ENCODE results near the gene AKAP6.
"Not testable (repeated sequence)": the region's sequence is repeated elsewhere in the genome, so short reads cannot be mapped to it uniquely, and the experiment has no call there.

AKAP6 gene

DNA sequence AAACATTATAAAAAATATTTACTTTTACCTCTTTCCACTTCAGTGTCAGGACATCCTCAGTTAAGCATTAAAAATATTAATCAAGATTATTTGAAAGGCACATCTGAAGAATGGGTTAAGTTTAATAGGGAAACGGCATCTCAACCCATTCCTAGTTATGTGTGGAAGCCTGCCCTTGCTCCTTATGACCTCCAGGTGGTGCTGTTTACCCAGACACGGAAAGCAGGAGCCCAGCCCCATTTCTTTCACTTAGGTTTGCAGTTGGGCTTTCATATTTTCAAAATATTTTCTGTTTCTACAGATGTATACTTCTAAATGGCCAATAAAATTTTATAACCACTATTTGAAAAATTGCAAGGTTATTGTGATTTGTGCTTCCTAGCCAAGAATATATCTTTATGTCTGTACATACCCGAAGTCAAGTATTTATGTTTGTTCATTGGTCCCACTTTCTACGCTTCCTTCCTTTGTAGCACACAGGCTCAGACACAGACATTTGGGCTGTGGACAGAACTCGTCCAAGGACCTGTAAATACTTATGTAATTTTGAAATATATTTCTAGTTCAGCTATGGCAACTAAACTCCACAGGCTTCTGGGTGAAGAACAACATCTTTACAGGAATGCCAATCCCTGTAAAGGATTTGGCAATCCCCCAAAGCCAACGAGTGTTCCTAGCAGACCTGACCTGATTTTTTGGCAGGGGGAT lies 247.1 kb downstream of the AKAP6 start:
- no peak for DNase-seq (ENCODE audit: low read depth in 2 of 2, low spot score in 1 of 2)

DNA sequence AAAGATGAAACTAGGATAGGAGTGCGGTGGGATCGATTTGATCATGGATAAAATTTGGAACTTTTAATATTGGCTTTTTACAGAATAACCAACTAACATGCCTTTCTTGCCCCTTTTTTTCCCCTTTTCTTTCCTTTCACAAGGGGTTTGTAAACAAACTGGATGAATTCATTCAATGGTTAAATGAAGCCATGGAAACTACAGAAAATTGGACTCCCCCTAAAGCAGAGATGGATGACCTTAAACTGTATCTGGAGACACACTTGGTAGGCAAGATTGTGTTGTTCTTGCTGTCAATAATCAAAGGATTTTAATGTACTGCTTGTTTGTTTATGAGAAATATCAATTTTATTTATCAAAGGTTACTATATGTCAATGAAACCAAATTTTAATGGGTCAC lies 247.9 kb downstream of the AKAP6 start:
- DNase-seq (ENCODE audit: low read depth in 2 of 2, low spot score in 1 of 2): no peak

DNA sequence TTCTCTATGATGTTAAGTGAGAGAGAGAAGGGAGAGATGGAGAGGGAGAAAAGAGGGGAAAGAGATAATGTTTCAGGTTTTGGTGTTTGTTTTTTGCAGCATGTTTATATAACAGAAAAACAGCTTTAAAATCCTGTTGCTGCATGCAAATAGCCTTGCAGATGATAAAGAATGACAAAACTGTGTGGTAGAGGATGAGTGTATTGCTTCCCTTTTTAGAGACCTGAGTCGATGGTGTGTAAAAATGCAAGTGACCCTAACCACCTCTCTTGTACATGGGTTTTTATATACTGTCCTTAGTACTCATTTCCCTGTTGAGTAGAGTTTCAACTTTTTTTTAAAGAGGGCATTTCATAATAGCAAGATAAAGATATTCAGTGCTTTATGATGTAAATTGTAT lies 249.1 kb downstream of the AKAP6 start:
- no peak for DNase-seq (ENCODE audit: low read depth in 2 of 2, low spot score in 1 of 2)

DNA sequence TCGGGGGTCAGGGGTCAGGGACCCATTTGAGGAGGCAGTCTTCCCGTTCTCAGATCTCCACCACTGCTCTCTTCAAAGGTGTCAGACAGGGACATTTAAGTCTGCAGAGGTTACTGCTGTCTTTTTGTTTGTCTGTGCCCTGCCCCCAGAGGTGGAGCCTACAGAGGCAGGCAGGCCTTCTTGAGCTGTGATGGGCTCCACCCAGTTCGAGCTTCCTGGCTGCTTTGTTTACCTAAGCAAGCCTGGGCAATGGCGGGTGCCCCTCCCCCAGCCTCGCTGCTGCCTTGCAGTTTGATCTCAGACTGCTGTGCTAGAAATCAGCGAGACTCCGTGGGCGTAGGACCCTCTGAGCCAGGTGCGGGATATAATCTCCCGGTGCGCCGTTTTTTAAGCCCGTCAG lies 254.3 kb downstream of the AKAP6 start:
- not testable (repeated sequence) for DNase-seq (ENCODE audit: low read depth in 2 of 2, low spot score in 1 of 2)

DNA sequence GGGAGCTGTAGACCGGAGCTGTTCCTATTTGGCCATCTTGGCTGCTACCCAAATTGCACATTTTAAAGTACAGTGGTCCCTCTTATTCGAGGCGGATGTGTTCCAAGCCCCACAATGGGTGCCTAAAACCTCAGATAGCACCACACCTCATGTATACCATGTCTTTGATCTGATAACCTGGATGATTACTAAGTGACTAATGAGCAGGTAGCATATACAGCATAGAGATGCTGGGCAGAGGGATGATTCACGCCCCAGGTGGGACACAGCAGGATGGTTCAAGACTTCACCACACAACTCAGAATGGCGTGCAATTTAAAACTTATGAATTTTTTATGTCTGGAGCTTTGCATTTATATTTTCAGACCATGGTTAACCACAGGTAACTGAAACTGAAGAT lies 255.0 kb downstream of the AKAP6 start:
- no peak for DNase-seq (ENCODE audit: low read depth in 2 of 2, low spot score in 1 of 2)

DNA sequence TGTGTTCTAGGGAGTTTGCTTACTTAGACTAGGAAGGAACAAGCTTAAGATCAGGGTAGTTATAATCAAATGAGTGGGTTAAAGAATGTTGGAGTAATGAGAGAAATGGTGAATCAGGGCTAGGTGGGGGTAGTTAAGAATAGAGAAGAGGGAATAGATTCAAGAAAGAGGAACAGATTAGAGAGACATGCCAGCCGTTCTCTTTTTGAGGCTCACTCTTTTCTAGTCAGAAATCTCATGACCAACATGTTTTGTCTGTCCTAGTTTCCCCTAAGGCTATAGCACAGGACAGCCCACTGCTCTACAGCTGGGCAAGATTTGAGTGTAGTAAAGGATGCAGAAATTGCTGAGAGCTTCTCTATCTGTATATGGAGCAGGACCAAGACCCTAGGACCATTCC lies 258.4 kb downstream of the AKAP6 start:
- DNase-seq (ENCODE audit: low read depth in 2 of 2, low spot score in 1 of 2): no peak

DNA sequence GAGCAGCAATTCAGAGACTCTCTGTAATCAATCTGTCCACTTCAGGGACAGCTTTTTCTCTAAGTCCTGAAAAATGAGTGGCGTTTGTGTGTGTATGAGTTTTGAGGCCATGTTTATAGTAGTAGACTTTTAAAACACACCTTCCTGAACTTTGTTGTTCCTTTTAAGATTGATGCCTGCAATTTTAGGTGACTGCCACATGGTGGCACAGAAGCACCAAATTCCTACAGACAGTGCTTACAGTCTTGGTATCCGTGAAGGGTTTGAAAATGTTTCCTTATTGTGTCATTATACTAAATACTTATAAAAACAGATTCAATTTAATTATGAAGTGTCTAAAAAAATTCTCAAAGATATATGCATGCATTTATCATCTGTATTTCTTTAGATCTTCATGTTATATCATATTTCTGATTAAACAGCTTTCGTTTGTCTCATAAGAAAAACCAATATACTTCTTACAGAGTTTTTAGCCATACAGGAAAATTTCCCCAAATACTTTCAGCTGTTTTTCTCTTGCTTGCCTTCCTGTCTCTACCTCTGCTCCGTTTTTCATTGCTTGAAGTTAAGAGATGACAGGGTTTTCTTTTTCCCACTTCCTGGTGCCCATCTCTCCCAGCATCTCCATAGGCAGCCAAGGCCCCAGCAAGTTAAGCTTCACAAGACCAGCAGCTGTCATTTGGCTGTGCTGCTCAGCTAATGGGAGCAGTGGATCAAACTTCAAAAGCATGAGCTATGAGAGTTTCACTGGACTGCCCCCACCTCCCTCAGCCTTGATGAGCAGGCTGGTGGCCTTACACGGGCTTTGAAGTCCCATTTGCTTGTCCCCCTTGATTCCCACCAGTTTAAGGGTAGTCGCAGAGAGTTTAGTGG lies 259.6 kb downstream of the AKAP6 start:
- DNase-seq (ENCODE audit: low read depth in 2 of 2, low spot score in 1 of 2): no peak

DNA sequence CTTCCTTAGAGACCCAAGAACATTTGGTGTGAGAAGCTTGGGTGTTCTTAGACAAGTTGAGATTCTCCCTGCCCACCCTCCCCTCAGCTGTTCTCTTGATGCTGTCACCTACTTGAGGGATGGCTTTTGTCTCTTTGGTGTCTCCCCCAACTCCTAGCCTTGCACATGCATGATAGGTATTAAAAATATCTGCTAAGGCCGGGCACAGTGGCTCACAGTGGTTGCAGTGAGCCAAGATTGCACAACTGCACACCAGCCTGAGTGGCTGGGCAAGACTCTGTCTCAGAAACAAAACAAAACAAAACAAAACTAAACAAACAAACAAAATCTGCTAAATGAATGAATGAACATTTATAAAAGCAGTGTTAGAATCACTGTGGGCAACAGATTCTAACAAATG lies 261.1 kb downstream of the AKAP6 start:
- DNase-seq (ENCODE audit: low read depth in 2 of 2, low spot score in 1 of 2): no peak

DNA sequence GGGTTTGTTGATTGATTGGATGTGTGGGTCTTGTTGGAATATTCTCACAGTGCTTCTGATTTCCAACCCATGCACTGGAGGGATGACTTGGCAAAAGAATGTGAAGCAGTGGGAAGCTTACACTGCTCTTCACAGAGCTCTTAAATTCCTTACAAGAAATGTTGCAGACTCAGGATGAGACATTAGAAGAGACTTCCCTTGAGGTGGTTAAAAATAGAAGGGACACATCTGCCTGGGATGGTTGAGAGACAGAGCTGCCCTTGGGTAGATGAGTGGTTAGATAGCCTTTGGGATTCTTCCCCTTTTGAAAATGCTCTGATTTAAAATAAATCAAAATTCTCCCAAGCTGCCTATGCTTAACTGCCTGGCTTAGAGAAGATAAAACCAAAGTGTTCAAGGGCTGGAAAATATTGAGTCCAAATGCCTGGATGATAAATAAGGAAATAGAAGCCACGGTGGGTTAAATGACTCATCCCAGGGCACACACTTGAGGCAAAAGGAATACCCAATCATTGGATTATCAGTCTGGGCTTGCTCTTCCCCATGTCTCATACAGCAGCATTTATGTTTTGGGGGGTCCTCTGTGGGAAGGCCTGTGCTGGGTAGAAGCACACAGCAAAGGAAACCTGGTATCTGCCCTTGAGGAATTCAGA lies 264.3 kb downstream of the AKAP6 start:
- no peak for DNase-seq (ENCODE audit: low read depth in 2 of 2, low spot score in 1 of 2)

DNA sequence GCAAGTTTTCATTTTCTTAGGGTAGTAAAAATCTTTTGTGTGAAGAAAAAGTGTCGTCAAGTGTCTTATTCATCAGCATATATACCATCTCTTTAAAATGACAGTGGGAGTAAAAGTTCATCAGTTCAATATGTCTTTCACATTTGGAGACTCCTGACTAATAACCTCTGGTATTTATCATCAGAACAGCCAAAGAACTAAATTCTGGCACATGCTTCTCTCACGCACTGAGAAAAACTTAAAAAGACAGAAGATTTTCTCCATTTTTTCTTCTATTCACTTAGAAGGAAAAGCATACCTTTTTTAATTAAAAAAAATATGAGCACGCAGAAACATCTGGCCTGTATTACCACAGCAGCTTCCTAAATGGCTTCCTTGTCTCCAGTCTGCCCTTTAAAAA lies 265.7 kb downstream of the AKAP6 start:
- no peak for DNase-seq (ENCODE audit: low read depth in 2 of 2, low spot score in 1 of 2)

DNA sequence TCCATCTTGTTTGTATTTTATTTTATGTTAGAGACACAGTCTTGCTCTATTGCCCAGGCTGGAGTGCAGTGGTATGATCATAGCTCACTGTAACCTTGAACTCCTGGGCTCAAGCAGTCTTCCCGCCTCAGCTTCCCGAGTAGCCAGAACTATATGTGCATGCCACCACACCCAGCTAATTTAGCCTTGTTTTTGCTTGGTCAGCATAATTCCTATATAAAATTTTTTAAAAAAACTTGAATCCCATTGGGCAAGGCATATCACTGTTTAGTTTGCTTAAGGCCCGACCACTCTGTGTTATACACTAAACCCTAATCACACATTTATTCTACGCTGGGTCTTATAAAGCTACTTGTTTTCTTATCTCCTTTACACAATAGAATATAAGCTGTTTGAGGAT lies 266.4 kb downstream of the AKAP6 start:
- no peak for DNase-seq (ENCODE audit: low read depth in 2 of 2, low spot score in 1 of 2)

DNA sequence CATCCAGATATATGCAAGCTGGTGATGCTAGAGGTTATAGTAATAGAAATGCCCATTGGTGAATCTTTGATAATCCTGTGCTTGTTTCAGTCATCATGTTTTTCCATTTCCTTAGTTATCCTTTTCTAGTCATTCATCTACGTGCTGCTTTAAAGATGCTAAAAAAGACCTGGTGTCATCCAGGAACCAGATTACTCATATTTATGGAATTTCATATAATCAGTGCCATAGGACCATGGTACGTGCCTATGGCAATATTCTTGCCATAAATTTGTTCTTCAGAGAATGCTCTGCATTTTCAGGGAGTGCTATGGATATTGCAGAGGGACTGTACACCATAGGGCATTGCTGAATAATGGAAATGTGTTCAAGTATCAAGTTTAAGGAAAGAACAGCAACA lies 267.3 kb downstream of the AKAP6 start:
- no peak for DNase-seq (ENCODE audit: low read depth in 2 of 2, low spot score in 1 of 2)

DNA sequence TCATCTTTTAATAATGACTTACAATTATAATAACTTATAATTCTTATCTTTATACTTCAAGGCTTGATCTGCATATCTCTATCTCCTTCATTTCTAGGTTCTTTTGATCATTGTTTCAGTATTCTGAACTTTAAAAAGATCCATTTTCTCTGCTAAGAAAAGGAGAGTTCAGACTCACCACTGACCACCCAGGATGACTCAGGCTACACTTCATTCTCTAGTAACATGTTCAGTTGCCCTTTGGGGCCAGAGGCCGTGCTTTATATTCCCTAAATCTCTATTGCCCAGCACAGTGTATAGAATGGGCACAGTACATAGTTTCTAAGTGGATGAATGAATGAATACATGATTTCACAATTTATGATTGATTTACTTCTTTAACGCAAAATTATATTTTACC lies 268.7 kb downstream of the AKAP6 start:
- no peak for DNase-seq (ENCODE audit: low read depth in 2 of 2, low spot score in 1 of 2)

DNA sequence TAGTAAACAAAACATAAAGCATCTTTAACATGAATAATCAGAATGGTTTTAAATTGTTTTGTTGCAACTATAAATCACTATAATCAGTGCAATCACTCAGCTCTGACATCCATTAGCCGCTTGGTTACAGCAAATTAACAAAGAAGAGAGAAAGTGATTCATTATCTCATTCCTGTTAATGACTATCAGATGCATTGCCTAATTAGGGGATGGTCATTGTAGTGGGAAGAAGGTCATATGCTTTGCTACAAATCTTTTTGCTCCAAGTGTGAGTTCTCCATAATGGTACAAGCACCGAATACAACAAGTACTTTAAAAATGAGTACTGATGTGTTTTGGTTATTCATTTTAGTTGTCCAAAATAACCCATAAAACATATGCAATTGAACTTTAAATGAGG lies 272.0 kb downstream of the AKAP6 start:
- no peak for DNase-seq (ENCODE audit: low read depth in 2 of 2, low spot score in 1 of 2)

DNA sequence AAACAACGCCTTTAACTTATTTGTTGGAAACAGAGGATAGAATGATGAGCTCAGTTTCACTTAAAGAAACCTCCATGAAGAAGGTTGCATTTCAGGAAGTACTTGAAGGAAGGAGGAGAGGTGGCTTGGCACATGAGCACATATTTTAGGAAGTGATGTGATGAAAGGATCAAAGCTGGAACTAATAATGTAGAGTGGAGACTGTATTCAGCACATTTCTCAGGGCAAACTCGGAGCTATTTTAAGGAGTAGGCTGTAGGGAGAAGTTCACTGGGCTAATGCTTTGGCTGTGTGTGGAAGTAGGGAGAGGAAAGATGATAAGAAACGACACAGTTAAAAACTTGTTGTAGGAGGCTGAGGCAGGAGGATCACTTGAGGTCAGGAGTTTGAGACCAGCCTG lies 272.8 kb downstream of the AKAP6 start:
- no peak for DNase-seq (ENCODE audit: low read depth in 2 of 2, low spot score in 1 of 2)

DNA sequence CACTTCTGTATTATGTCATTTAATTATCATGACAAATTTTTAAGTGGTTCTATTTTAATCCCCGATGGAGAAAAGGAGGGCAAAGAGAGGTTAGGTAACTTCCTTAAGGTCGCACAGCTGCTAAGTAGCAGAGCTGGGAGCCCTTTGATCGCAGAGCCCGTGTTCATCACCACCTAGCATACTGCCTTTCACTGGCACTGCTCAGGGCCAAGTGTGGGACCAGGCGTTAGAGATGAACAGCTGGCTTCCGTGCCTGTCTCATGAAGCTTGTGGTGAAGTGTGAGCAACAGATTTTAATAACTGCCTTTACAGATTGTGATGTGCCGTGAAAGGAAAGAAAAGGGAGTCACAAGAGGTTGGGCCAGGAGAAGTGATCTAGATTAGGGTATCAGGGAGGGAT lies 273.6 kb downstream of the AKAP6 start:
- no peak for DNase-seq (ENCODE audit: low read depth in 2 of 2, low spot score in 1 of 2)

DNA sequence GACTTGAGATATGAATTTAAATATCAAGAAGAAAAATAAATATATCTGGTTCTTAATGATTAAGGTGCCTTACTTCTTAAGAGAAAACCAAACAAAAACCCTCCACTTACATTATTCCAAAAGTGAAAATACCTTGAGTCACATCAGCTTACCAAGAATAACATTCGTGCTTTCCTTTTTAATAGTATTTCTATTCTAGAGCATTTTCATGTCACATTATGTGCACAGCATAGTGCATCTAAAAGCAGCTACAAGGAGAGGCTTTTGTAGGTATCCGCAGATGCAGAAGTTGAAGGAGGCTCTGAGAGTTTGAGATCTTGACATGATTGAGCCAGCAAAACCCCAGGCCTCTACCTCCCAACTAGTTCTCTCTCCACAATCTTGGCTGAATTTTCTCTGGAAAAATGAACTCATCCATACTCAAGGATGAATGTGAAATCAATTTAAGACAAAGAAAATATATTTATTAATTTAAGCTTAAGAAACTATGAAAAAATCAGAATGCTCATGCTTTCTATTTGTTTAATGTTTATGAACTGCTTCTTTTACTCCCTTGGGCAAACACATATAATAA lies 275.0 kb downstream of the AKAP6 start:
- DNase-seq (ENCODE audit: low read depth in 2 of 2, low spot score in 1 of 2): no peak

DNA sequence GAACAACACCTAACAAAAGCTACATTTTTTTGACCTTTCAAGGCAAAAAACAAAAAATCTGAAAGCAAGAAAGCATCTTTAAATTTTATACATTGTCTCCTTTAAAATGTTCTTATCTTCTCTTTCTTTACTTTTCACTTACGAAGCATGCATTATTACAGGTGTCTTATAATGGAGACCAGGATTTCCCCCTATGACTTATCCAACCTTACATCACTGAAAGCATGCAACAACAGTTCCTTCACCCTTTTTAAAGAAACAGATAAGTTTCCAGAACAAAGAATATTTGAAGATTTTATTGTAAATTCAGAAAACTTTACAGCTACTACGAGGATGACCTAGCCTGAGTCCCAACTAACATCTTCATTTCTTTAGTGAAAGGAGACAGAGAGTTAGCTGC lies 277.2 kb downstream of the AKAP6 start:
- no peak for DNase-seq (ENCODE audit: low read depth in 2 of 2, low spot score in 1 of 2)

DNA sequence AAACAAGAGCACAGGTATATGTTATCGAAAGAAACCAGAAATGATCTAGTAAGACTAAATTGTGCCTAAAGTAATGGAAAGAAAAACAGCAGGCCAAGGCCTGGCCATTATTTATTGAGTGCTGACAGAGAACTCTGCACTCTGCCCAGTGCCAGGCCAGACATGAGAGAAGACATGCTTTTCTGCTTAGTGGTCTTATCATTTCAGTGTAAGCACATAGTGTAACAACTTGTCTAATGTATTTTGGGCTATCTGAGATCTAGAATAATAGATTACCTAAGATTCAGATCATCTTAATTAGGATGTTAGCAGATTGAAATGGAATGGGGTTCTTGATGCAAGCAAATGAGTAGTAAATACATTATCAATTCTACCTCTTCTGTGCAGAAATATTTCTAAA lies 278.3 kb downstream of the AKAP6 start:
- no peak for DNase-seq (ENCODE audit: low read depth in 2 of 2, low spot score in 1 of 2)

DNA sequence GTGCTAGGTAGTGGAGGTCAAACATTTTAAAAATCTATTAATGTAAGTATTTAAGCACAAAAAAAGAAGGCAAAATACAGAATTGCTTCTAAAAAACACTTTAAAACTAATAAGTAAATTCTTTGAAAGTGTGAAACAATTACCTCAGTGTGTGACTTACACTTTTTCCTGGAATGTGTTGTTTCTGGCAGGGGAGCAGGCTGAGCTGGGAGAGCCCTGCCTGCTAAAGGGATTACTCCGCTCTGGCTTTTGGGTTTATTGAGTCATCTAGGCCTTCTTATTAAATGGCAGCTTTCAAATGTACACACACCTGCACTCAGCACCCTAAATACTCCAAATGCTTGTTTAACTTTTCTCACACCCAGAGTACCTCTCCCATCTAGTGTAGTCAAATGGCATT lies 279.8 kb downstream of the AKAP6 start:
- DNase-seq (ENCODE audit: low read depth in 2 of 2, low spot score in 1 of 2): no peak

DNA sequence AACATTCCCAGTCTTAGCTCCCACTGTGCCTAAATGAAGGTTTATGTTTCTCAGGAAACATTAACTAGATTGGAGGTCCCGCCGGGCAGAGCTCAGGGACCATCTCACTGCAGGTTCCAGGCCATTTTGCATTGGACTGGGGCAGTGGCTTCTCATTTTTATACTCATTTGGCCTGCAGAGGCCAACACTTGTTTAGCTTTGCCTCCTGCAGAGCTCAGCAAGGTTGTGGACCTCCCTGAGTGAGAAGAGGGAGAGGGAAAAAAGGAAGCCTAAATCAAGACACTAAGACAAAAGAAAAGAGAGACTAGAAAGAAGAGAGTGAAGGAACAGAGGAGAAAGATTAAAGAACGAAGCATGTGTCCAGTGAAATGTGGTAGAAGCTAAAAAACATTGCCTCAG lies 280.3 kb downstream of the AKAP6 start:
- no peak for DNase-seq (ENCODE audit: low read depth in 2 of 2, low spot score in 1 of 2)

DNA sequence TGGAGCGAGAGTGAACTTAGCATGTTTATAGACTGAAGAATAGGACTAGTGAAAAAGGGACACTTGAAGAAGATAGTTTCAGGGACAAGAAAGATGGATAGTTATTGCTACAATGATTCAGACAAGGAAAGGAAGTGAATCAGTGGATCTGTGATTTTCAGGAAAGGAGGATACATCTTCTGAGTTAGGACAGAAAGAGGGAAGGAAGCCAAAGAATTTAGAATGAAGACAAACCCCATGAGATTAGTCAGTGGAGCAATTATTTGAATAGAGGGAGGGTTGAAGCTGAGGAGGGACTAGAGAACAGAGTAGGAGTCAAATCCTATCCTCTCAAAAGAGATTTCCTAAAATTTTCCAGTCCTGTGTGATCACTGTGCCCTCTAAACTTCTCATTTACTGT lies 282.7 kb downstream of the AKAP6 start:
- DNase-seq (ENCODE audit: low read depth in 2 of 2, low spot score in 1 of 2): no peak
